HCT116 (cell line): Measurements from ENCODE around the gene UFD1. TPM values are rescaled to one million over a fixed set of nuclear protein-coding genes. Genes with fewer than 3 reads are reported as not detected.

Source experiments
- ATAC-seq: fragments of 200-7000 bp; cut with Tn5 transposase; 2 replicates; pipeline ENCODE4 v1.9.1; 2020; ENCODE audit warnings: mild to moderate bottlenecking, moderate library complexity
- BruUV-seq: library from RNA; stranded (reverse); fragments of 400-500 nt; replicated peaks from 2 replicates; lab custom pipeline; 2021; lab: Mats Ljungman, UMichigan
- CTCF ChIA-PET: fragments of 300-600 bp; sonication (Branson Sonifier 250); formaldehyde crosslinking; loops from one replicate; lab custom pipeline; 2021; ENCODE audit warnings: antibody characterized with exemption; lab: Charles Lee
- POLR2A ChIA-PET: fragments of 300-600, 350-600 bp; sonication (Branson Sonifier 250); formaldehyde crosslinking; loops from one replicate; lab custom pipeline; 2021; ENCODE audit warnings: antibody characterized with exemption; lab: Charles Lee
- RAD21 ChIA-PET, 2 experiments: fragments of 300-600 bp; sonication (Branson Sonifier 250); formaldehyde crosslinking; loops; one replicate each; lab custom pipeline; 2023; ENCODE audit warnings: low total read pairs in 2 of 2; ENCODE audit not compliant: uncharacterized antibody in 2 of 2, unreplicated experiment in 2 of 2, low non-redundant PET in 1 of 2; lab: Charles Lee
- DNase-seq: peaks from one replicate; pipeline ENCODE4 v3.0.0-alpha.2; 2010; ENCODE audit warnings: low read depth, low spot score
- H2AFZ ChIP-seq: fragments of 200-600 bp; shearing (Covaris generic), sonication (generic); 2 replicates; pipeline ENCODE4 v1.6.1; 2017; ENCODE audit warnings: low read depth, mixed run types, mixed read lengths, antibody characterized with exemption, low read length; ENCODE audit not compliant: poor library complexity, severe bottlenecking
- H3K27ac ChIP-seq: 2 replicates; pipeline ENCODE4 v1.5.1; 2012; ENCODE audit warnings: low read depth, low read length
- H3K27me3 ChIP-seq: fragments of 200-600 bp; sonication (generic); 2 replicates; pipeline ENCODE4 v1.6.1; 2016; ENCODE audit warnings: mixed run types, low read length, mixed read lengths; ENCODE audit not compliant: insufficient read depth
- H3K36me3 ChIP-seq, 2 experiments: fragments of 200-500 bp in 1 of 2; fragments of 200-600 bp in 1 of 2; sonication (Bioruptor generic) in 1 of 2; sonication (generic) in 1 of 2; 2 replicates each; pipeline versions ENCODE4 v1.5.1 to v1.6.1; 2014 to 2016; ENCODE audit warnings: low read length in 2 of 2, inconsistent platforms in 1 of 2, mixed read lengths in 1 of 2, mixed run types in 1 of 2; ENCODE audit not compliant: insufficient read depth in 2 of 2, control insufficient read depth in 1 of 2
- H3K4me1 ChIP-seq, 2 experiments: fragments of 200-600 bp in 1 of 2; sonication (generic) in 1 of 2; 2 replicates each; pipeline versions ENCODE4 v1.5.1 to v1.6.1; 2012 to 2017; ENCODE audit warnings: low read length in 2 of 2, inconsistent platforms in 1 of 2, mild to moderate bottlenecking in 1 of 2, mixed read lengths in 1 of 2, mixed run types in 1 of 2, moderate library complexity in 1 of 2; ENCODE audit not compliant: insufficient read depth in 2 of 2, control insufficient read depth in 1 of 2
- H3K4me2 ChIP-seq: fragments of 200-600 bp; sonication (generic); 2 replicates; pipeline ENCODE4 v1.6.1; 2017; ENCODE audit warnings: mixed run types, low read length, mixed read lengths
- H3K4me3 ChIP-seq, 2 experiments: fragments of 200-600 bp in 1 of 2; sonication (generic) in 1 of 2; replicated peaks in 1 of 2; 2 replicates each; pipeline ENCODE4 v1.5.1; 2011 to 2016; ENCODE audit warnings: low read length in 2 of 2, control low read depth in 1 of 2, low read depth in 1 of 2, mild to moderate bottlenecking in 1 of 2, mixed read lengths in 1 of 2, mixed run types in 1 of 2
- H3K79me2 ChIP-seq: fragments of 200-600 bp; sonication (generic); 2 replicates; pipeline ENCODE4 v1.6.1; 2017; ENCODE audit warnings: mild to moderate bottlenecking, mixed run types, low read length, moderate library complexity, mixed read lengths; ENCODE audit not compliant: insufficient read depth
- H3K9ac ChIP-seq: fragments of 200-600 bp; sonication (generic); 2 replicates; pipeline ENCODE4 v1.6.1; 2016; ENCODE audit warnings: low read length, mixed read lengths
- H3K9me2 ChIP-seq: fragments of 200-600 bp; sonication (generic), shearing (Covaris generic); 2 replicates; pipeline ENCODE4 v1.6.1; 2017; ENCODE audit warnings: mixed run types, mild to moderate bottlenecking, moderate library complexity; ENCODE audit not compliant: insufficient read depth
- H3K9me3 ChIP-seq, 2 experiments: fragments of 200-500 bp in 1 of 2; fragments of 200-600 bp in 1 of 2; sonication (Bioruptor generic) in 1 of 2; sonication (generic) in 1 of 2; 2 replicates each; pipeline ENCODE4 v1.6.1; 2014 to 2017; ENCODE audit warnings: low read length in 2 of 2, mixed read lengths in 2 of 2, inconsistent platforms in 1 of 2, low read depth in 1 of 2, mild to moderate bottlenecking in 1 of 2, mixed run types in 1 of 2, moderate library complexity in 1 of 2; ENCODE audit not compliant: control insufficient read depth in 1 of 2, insufficient read depth in 1 of 2
- H4K20me1 ChIP-seq: fragments of 200-600 bp; sonication (generic), shearing (Covaris generic); 2 replicates; pipeline ENCODE4 v1.6.1; 2017; ENCODE audit warnings: mixed run types, mild to moderate bottlenecking, moderate library complexity; ENCODE audit not compliant: insufficient read depth
- ATF3 ChIP-seq: IDR thresholded peaks from 2 replicates; pipeline ENCODE4 v1.6.1; 2012
- CEBPB ChIP-seq: IDR thresholded peaks from 2 replicates; pipeline ENCODE4 v1.6.1; 2012; ENCODE audit warnings: low read depth
- EZH2 ChIP-seq: fragments of 200-600 bp; sonication (generic); IDR thresholded peaks from 2 replicates; pipeline ENCODE4 v1.6.1; 2017; ENCODE audit warnings: antibody characterized with exemption, mixed run types
- FOSL1 ChIP-seq: IDR thresholded peaks from 2 replicates; pipeline ENCODE4 v1.6.1; 2012; ENCODE audit warnings: low read depth
- MAX ChIP-seq: IDR thresholded peaks from 2 replicates; pipeline ENCODE4 v1.6.1; 2012
- POLR2A ChIP-seq: IDR thresholded peaks from 2 replicates; pipeline ENCODE4 v1.7.0; 2011; ENCODE audit warnings: borderline replicate concordance; ENCODE audit not compliant: insufficient read depth, insufficient read length; ENCODE audit errors: extremely low read depth
- RAD21 ChIP-seq: IDR thresholded peaks from 2 replicates; pipeline ENCODE4 v1.6.1; 2012; ENCODE audit warnings: low read depth, mild to moderate bottlenecking
- REST ChIP-seq: IDR thresholded peaks from 2 replicates; pipeline ENCODE4 v1.6.1; 2012; ENCODE audit warnings: low read depth
- intact Hi-C: fragments of 100-400 bp; cut with micrococcal nuclease; formaldehyde crosslinking; loops from 2 replicates; pipeline ENCODE4 v1.10.0; 2022
- total RNA-seq: library from RNA; stranded (reverse); gene quantifications from one replicate; pipeline ENCODE4 v1.2.1, GENCODE V29; 2021; ENCODE audit not compliant: unreplicated experiment

UFD1 gene
- total RNA-seq, 1 experiment from 2014 or later = 97.5 TPM

- H3K9me3 ChIP-seq = no peaks in the 10 kb centered on the region
- peaks cover 12% of the 10 kb centered on the region for H3K79me2 ChIP-seq
- H3K9ac ChIP-seq = no peak overlapping the region
- intact Hi-C loops = no loop called here
- H3K4me1 ChIP-seq = no peaks in the 10 kb centered on the region
- H3K27me3 ChIP-seq = no peaks in the 10 kb centered on the region
- no peak overlapping the region for H3K27ac ChIP-seq
- H3K4me2 ChIP-seq = no peak overlapping the region
- no peak overlapping the region for H3K4me3 ChIP-seq
- POLR2A ChIA-PET = interaction anchor here (0.9 to 1.8 kb wide), 2 partner anchors 14 to 19 kb away, joined by 3 to 5 read pairs; no protein-coding TSS in a partner anchor
- peaks cover 49 to 51% of the 10 kb centered on the region in 2 experiments for H3K36me3 ChIP-seq
- RAD21 ChIA-PET = no interaction called here
- DNase-seq (no peak), ATAC-seq (no peak)
- no peak overlapping the region for H2AFZ ChIP-seq
- CTCF ChIA-PET = interaction anchor here (1.1 kb wide), 1 partner anchor 10 kb away, joined by 5 read pairs; no protein-coding TSS in a partner anchor
- BruUV-seq = TSS peak; percentile 10
- no peaks in the 10 kb centered on the region for H4K20me1 ChIP-seq
- H3K9me2 ChIP-seq = no peaks in the 10 kb centered on the region
- TF ChIP-seq ATF3 = no peak
Measured at GRCh38 chr22:19463491-19464469, 15.2 kb downstream of the UFD1 start.

GRCh38 chr22:19463008-19463407, 16.0 kb downstream of the UFD1 start:
- POLR2A ChIA-PET = interaction anchor here (0.9 to 1.8 kb wide), 2 partner anchors 14 to 18 kb away, joined by 3 to 5 read pairs; no protein-coding TSS in a partner anchor
- RAD21 ChIA-PET = no interaction called here
- CTCF ChIA-PET = no interaction called here
- DNase-seq (no peak), ATAC-seq (no peak)
- no peak overlapping the region for H2AFZ ChIP-seq
- BruUV-seq = no TSS peak
- H3K9me3 ChIP-seq = no peaks in the 10 kb centered on the region
- intact Hi-C loops = no loop called here
- H3K9ac ChIP-seq = no peak overlapping the region
- H3K4me1 ChIP-seq = no peaks in the 10 kb centered on the region
- peaks cover 44 to 51% of the 10 kb centered on the region in 2 experiments for H3K36me3 ChIP-seq
- H3K9me2 ChIP-seq = no peaks in the 10 kb centered on the region
- H3K27ac ChIP-seq = no peak overlapping the region
- no peak overlapping the region for H3K4me3 ChIP-seq
- H3K27me3 ChIP-seq = no peaks in the 10 kb centered on the region
- H4K20me1 ChIP-seq = no peaks in the 10 kb centered on the region
- TF ChIP-seq MAX (no peak), CEBPB (no peak), RAD21 (no peak), POLR2A (no peak), FOSL1 (no peak), REST (no peak), EZH2 (no peak)
- TF ChIP-seq, all 23 proteins: peak for 0
- Histone ChIP-seq H3K4me2 (no peak overlapping the region), H3K79me2 (peaks cover 8% of the 10 kb centered on the region; the same call in 1 of the 2 replicates)
